PC-3 (cell line): ENCODE data around the gene ACBD3. TPM values are rescaled to one million over a fixed set of nuclear protein-coding genes. Genes with fewer than 3 reads are reported as not detected.

ENCODE experiments used
- ATAC-seq: fragments of 200-7000 bp; cut with Tn5 transposase; 2 replicates; pipeline ENCODE4 v1.9.1; 2020; ENCODE audit warnings: mild to moderate bottlenecking, moderate library complexity
- BruUV-seq: library from RNA; stranded (reverse); fragments of 400-500 nt; replicated peaks from 2 replicates; lab custom pipeline; 2021; lab: Mats Ljungman, UMichigan
- CTCF ChIA-PET: fragments of 300-600 bp; sonication (Branson Sonifier 250); formaldehyde crosslinking; loops from one replicate; lab custom pipeline; 2022; ENCODE audit warnings: antibody characterized with exemption; lab: Charles Lee
- POLR2A ChIA-PET: fragments of 300-600 bp; sonication (Branson Sonifier 250); formaldehyde crosslinking; loops from one replicate; lab custom pipeline; 2022; ENCODE audit warnings: antibody characterized with exemption; ENCODE audit not compliant: unreplicated experiment; lab: Charles Lee
- DNase-seq: peaks from one replicate; pipeline ENCODE4 v3.0.0-alpha.2; 2015
- H2AFZ ChIP-seq: fragments of 300-600 bp; sonication (generic); 2 replicates; pipeline ENCODE4 v1.6.0; 2016; ENCODE audit warnings: antibody characterized with exemption, low read length
- H3F3A ChIP-seq: fragments of 300-600 bp; sonication (generic); one replicate; pipeline ENCODE4 v1.6.0; 2017; ENCODE audit warnings: antibody characterized with exemption, low read length, control low read depth, mild to moderate bottlenecking; ENCODE audit not compliant: unreplicated experiment
- H3K27ac ChIP-seq: fragments of 300-600 bp; sonication (generic); 2 replicates; pipeline ENCODE4 v1.5.1; 2016; ENCODE audit warnings: mild to moderate bottlenecking, low read length
- H3K27me3 ChIP-seq: fragments of 300-600 bp; sonication (generic); 2 replicates; pipeline ENCODE4 v1.6.1; 2016; ENCODE audit warnings: low read length, mixed read lengths
- H3K36me3 ChIP-seq: fragments of 300-600 bp; sonication (generic); 2 replicates; pipeline ENCODE4 v1.6.1; 2016; ENCODE audit warnings: low read depth, mixed run types, low read length, mixed read lengths
- H3K4me1 ChIP-seq: fragments of 300-600 bp; sonication (generic); 2 replicates; pipeline ENCODE4 v1.5.1; 2016; ENCODE audit warnings: low read length; ENCODE audit not compliant: insufficient read depth
- H3K4me2 ChIP-seq: fragments of 300-600 bp; sonication (generic); 2 replicates; pipeline ENCODE4 v1.6.0; 2016; ENCODE audit warnings: low read length
- H3K4me3 ChIP-seq: fragments of 300-600 bp; sonication (generic); 2 replicates; pipeline ENCODE4 v1.5.1; 2016; ENCODE audit warnings: mild to moderate bottlenecking, low read length, mixed read lengths
- H3K79me2 ChIP-seq: fragments of 300-600 bp; sonication (generic); 2 replicates; pipeline ENCODE4 v1.6.1; 2017; ENCODE audit warnings: low read length, mixed read lengths
- H3K9ac ChIP-seq: fragments of 300-600 bp; sonication (generic); 2 replicates; pipeline ENCODE4 v1.6.0; 2016; ENCODE audit warnings: mild to moderate bottlenecking, low read length
- H3K9me2 ChIP-seq: fragments of 300-600 bp; sonication (generic); replicated peaks from 2 replicates; pipeline ENCODE4 v1.6.1; 2016; ENCODE audit warnings: mixed run types, low read length, mixed read lengths
- H3K9me3 ChIP-seq: fragments of 300-600 bp; sonication (generic); 2 replicates; pipeline ENCODE4 v1.6.1; 2016; ENCODE audit warnings: low read length, mixed read lengths
- H4K20me1 ChIP-seq: fragments of 300-600 bp; sonication (generic); 2 replicates; pipeline ENCODE4 v1.6.1; 2016; ENCODE audit warnings: low read length, mixed read lengths
- EZH2 ChIP-seq: fragments of 300-600 bp; sonication (generic); IDR thresholded peaks from one replicate; pipeline ENCODE4 v1.6.1; 2017; ENCODE audit warnings: antibody characterized with exemption, mild to moderate bottlenecking, low read length; ENCODE audit not compliant: unreplicated experiment
- EZH2phosphoT487 ChIP-seq: fragments of 300-600 bp; sonication (generic); IDR thresholded peaks from 2 replicates; pipeline ENCODE4 v1.6.1; 2018; ENCODE audit warnings: mild to moderate bottlenecking, antibody characterized with exemption, low read length, borderline replicate concordance
- intact Hi-C: fragments of 100-400 bp; cut with micrococcal nuclease; formaldehyde crosslinking; loops from 2 replicates; pipeline ENCODE4 v1.9.0; 2023
- total RNA-seq: library from RNA; depleted of rRNA; stranded (reverse); fragments of >200 nt; gene quantifications from 2 replicates; pipeline ENCODE4 v1.2.3, GENCODE V29; 2014
- TF ChIP-seq, protein P1 (sequence below): fragments of 300-600 bp; sonication (generic); conservative IDR thresholded peaks from 2 replicates; pipeline ENCODE4 v1.5.1; 2017; ENCODE audit warnings: antibody characterized with exemption, low read depth, mild to moderate bottlenecking, low read length

Gene ACBD3
- total RNA-seq, 1 experiment from 2014 or later = 62.2 TPM

DNA sequence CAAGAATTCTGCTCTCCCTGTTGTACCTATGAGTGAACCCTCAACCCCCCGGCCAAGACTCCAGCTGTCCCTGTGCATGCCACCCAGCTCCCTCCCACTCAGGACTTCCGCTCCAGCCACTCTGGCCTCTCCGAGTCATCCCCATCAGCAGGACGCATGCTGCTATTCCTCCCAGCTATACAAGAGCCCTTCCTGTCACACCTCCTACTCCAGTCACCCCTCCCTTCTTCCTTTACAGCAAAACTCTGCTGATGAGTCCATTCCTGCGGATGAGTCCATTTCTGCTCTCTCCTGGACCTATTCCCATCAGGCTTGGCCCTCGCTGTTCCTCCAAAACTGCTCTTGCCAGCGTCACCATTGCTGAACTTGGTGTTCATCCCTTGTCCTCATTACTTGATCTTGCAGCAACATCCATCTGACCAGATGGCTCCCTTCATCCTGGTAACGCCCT lies 81.8 kb downstream of the ACBD3 start:
- H2AFZ ChIP-seq = 0 out of 2 replicates have a peak overlapping the region, but pooled peaks have one; percentile 0
- ChIA-PET CTCF (interaction anchor here (0.7 to 1.4 kb wide), 3 partner anchors 40 to 290 kb away, joined by 3 to 10 read pairs (median 5); no protein-coding TSS in a partner anchor), POLR2A (no interaction called here)
- H3K9ac ChIP-seq = no peak overlapping the region
- no peaks in the 10 kb centered on the region for H4K20me1 ChIP-seq
- peak; percentile 20; the same call in 1 of the 2 replicates for ATAC-seq
- no peaks in the 10 kb centered on the region for H3K9me2 ChIP-seq
- no peaks in the 10 kb centered on the region for H3K36me3 ChIP-seq
- no peak overlapping the region for H3K27ac ChIP-seq
- H3K4me1 ChIP-seq = peaks cover 43% of the 10 kb centered on the region
- peak; percentile 65 for DNase-seq
- no peaks in the 10 kb centered on the region for H3F3A ChIP-seq
- H3K9me3 ChIP-seq = no peaks in the 10 kb centered on the region
- no peak overlapping the region for H3K4me2 ChIP-seq
- no peaks in the 10 kb centered on the region for H3K79me2 ChIP-seq
- H3K4me3 ChIP-seq = no peak overlapping the region
- H3K27me3 ChIP-seq = no peaks in the 10 kb centered on the region
- no TSS peak for BruUV-seq
- no peak for TF ChIP-seq EZH2phosphoT487
- no peak for TF ChIP-seq EZH2
- TF ChIP-seq, protein P1, sequence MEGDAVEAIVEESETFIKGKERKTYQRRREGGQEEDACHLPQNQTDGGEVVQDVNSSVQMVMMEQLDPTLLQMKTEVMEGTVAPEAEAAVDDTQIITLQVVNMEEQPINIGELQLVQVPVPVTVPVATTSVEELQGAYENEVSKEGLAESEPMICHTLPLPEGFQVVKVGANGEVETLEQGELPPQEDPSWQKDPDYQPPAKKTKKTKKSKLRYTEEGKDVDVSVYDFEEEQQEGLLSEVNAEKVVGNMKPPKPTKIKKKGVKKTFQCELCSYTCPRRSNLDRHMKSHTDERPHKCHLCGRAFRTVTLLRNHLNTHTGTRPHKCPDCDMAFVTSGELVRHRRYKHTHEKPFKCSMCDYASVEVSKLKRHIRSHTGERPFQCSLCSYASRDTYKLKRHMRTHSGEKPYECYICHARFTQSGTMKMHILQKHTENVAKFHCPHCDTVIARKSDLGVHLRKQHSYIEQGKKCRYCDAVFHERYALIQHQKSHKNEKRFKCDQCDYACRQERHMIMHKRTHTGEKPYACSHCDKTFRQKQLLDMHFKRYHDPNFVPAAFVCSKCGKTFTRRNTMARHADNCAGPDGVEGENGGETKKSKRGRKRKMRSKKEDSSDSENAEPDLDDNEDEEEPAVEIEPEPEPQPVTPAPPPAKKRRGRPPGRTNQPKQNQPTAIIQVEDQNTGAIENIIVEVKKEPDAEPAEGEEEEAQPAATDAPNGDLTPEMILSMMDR = no peak
- intact Hi-C loops = no loop called here

DNA sequence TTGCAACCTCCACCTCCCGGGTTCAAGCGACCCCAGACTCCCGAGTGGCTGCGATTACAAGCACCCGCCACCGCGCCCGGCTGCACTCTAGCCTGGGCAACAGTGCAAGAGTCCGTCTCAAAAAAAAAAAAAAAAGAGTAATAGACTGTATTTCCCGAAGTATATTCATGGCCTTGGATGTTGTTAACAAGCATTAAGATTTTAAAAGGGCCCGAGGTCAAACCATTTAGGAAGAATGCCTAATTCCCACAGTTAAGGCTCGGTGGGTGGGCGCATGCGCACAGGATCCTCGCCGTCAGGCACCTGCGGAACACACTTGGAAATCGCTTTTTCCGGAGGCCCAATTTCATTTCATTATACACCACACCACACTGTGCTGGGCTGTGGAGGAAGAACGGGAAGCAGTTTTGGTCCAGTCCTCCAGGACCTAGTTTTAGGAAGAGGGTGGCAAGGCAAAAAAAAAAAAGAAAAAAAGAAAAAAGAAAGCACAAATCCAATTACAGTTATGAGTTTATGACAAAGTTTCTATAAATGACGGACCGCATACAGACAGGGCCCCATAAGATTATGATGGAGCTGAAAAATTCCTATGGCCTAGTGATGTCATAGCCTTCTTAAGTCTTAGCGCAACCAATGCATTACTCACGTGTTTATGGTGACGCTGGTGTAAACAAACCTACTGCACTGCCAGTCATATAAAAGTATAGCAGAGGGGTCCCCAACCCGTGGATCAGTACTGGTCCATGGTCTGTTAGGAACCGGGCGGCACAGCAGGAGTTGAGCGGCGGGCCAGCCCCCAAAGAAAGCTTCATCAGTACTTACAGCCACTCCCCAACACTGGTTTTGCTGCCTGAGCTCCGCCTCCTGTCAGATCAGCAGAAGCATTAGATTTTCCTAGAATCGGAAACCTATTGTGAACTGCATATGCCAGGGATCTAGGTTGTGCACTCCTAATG lies 85.8 kb downstream of the ACBD3 start:
- Histone ChIP-seq H3K9me2 (no peaks in the 10 kb centered on the region), H3K27me3 (no peaks in the 10 kb centered on the region), H3K9ac (peak overlapping the region; percentile 9; the same call in 1 of the 2 replicates), H3K9me3 (no peaks in the 10 kb centered on the region), H3K4me1 (peaks cover 44% of the 10 kb centered on the region), H3K36me3 (no peaks in the 10 kb centered on the region), H3K4me2 (peak overlapping the region; percentile 78), H3K4me3 (peak overlapping the region; percentile 60), H2AFZ (peak overlapping the region; percentile 81), H4K20me1 (no peaks in the 10 kb centered on the region), H3F3A (no peaks in the 10 kb centered on the region), H3K79me2 (no peaks in the 10 kb centered on the region), H3K27ac (no peak overlapping the region)
- POLR2A ChIA-PET = interaction anchor here (1.0 kb wide), 1 partner anchor 17 kb away, joined by 4 read pairs; no protein-coding TSS in a partner anchor
- TF ChIP-seq, protein P1 = no peak
- TF ChIP-seq EZH2 (no peak), EZH2phosphoT487 (no peak)
- DNase-seq (peak; percentile 58), ATAC-seq (peak; percentile 50)
- CTCF ChIA-PET = interaction anchor here (1.0 kb wide), 1 partner anchor 36 kb away, joined by 3 read pairs; no protein-coding TSS in a partner anchor
- intact Hi-C loops = no loop called here
- BruUV-seq = no TSS peak
